ENCODE measurements around the gene SLC10A6. TPM values are rescaled to one million over a fixed set of nuclear protein-coding genes. Genes with fewer than 3 reads are reported as not detected.

Gene SLC10A6
- total and polyA plus RNA-seq, 5 experiments from 2014 or later, result 0.25 TPM; not detected in 4

DNA sequence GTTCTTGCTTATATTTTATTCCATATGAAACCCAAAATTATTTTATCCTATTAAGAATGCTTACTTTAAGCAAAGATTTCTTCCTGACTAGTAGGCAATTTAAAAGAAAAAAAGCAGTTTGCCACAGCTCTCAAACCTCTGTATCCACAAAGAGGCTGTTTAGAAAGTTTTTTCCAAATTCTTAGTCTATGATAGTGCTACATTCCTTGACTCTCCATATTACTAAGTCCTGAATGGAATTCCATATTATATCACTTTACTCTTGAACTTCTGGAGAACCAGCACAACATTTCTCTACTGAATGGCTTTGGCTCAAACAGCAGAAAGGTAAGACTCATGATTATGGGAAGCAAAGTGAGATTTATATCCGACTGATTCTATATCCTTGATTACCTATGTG, 8.3 kb downstream of the SLC10A6 start:
- Mint-ChIP-seq H3K4me3 (no peak overlapping the region), H3K27me3 (peaks cover 0 to 9% (median 1%) of the 10 kb centered on the region in 5 donors), H3K36me3 (no peaks in the 10 kb centered on the region), H3K4me1 (peaks cover 0 to 2% (median 0%) of the 10 kb centered on the region in 4 donors), H3K27ac (no peak overlapping the region), H3K9me3 (no peaks in the 10 kb centered on the region)
- POLR2A ChIA-PET, result no interaction called here
- DNase-seq (no peak), ATAC-seq (no peak)

- Mint-ChIP-seq H3K36me3 (no peaks in the 10 kb centered on the region), H3K27me3 (peaks cover 0 to 7% (median 5%) of the 10 kb centered on the region in 5 donors), H3K9me3 (no peaks in the 10 kb centered on the region), H3K4me1 (peaks cover 0 to 3% (median 0%) of the 10 kb centered on the region in 4 donors), H3K4me3 (no peak overlapping the region), H3K27ac (no peak overlapping the region)
- DNase-seq, result no peak
- no peak for ATAC-seq
- POLR2A ChIA-PET, result no interaction called here
These were observed 11.3 kb downstream of the SLC10A6 start for GRCh38 chr4:86837691-86838503.

- no peak overlapping the region for H3K4me3 Mint-ChIP-seq
- ATAC-seq, result no peak
- H3K36me3 Mint-ChIP-seq, result no peaks in the 10 kb centered on the region
- no peaks in the 10 kb centered on the region for H3K9me3 Mint-ChIP-seq
- POLR2A ChIA-PET, result no interaction called here
- peaks cover 0 to 7% (median 5%) of the 10 kb centered on the region in 5 donors for H3K27me3 Mint-ChIP-seq
- H3K27ac Mint-ChIP-seq, result peak overlapping the region in 1 of 10 donors; percentile 75
- H3K4me1 Mint-ChIP-seq, result peaks cover 0 to 3% (median 0%) of the 10 kb centered on the region in 4 donors
- DNase-seq, result no peak
These were observed 13.5 kb downstream of the SLC10A6 start for GRCh38 chr4:86835677-86836076.

GRCh38 chr4:86834901-86835300, 14.3 kb downstream of the SLC10A6 start:
- H3K4me1 Mint-ChIP-seq, result peaks cover 0 to 3% (median 0%) of the 10 kb centered on the region in 4 donors
- no peaks in the 10 kb centered on the region for H3K9me3 Mint-ChIP-seq
- peaks cover 0 to 7% (median 5%) of the 10 kb centered on the region in 5 donors for H3K27me3 Mint-ChIP-seq
- POLR2A ChIA-PET, result no interaction called here
- no peak overlapping the region for H3K27ac Mint-ChIP-seq
- DNase-seq, result no peak
- no peaks in the 10 kb centered on the region for H3K36me3 Mint-ChIP-seq
- ATAC-seq, result no peak
- H3K4me3 Mint-ChIP-seq, result no peak overlapping the region

DNA sequence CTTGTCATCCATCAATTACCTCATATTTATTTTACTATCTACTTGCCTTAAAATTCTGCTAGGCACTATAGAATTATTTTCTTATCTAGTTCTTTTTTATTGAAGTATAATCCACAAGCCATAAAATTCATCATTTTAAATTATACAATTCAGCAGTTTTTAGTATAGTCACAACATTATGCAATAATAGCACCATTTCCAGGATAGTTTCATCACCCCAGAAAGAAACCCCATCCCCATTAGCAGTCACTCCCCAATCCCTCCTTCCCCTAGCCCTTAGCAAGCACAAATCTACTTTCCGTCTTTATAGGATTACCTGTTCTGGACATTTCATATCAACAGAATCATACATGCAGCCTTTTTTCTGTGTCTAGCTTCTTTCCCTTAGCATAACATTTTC, 15.6 kb downstream of the SLC10A6 start:
- peaks cover 0 to 7% (median 5%) of the 10 kb centered on the region in 5 donors for H3K27me3 Mint-ChIP-seq
- no peaks in the 10 kb centered on the region for H3K36me3 Mint-ChIP-seq
- DNase-seq (no peak), ATAC-seq (no peak)
- H3K27ac Mint-ChIP-seq, result no peak overlapping the region
- H3K9me3 Mint-ChIP-seq, result no peaks in the 10 kb centered on the region
- H3K4me3 Mint-ChIP-seq, result no peak overlapping the region
- peaks cover 0 to 3% (median 0%) of the 10 kb centered on the region in 4 donors for H3K4me1 Mint-ChIP-seq
- POLR2A ChIA-PET, result no interaction called here

- POLR2A ChIA-PET, result no interaction called here
- DNase-seq (no peak), ATAC-seq (no peak)
- H3K4me1 Mint-ChIP-seq, result peaks cover 0 to 3% (median 0%) of the 10 kb centered on the region in 4 donors
- H3K27me3 Mint-ChIP-seq, result peaks cover 0 to 7% (median 5%) of the 10 kb centered on the region in 5 donors
- no peaks in the 10 kb centered on the region for H3K9me3 Mint-ChIP-seq
- H3K27ac Mint-ChIP-seq, result no peak overlapping the region
- no peak overlapping the region for H3K4me3 Mint-ChIP-seq
- H3K36me3 Mint-ChIP-seq, result no peaks in the 10 kb centered on the region
These were observed 17.7 kb downstream of the SLC10A6 start for GRCh38 chr4:86831262-86832130.

- DNase-seq (no peak), ATAC-seq (no peak)
- Mint-ChIP-seq H3K4me1 (no peaks in the 10 kb centered on the region), H3K9me3 (no peaks in the 10 kb centered on the region), H3K27ac (no peak overlapping the region), H3K27me3 (no peaks in the 10 kb centered on the region), H3K4me3 (no peak overlapping the region), H3K36me3 (no peaks in the 10 kb centered on the region)
- POLR2A ChIA-PET, result no interaction called here
These were observed 23.7 kb downstream of the SLC10A6 start for GRCh38 chr4:86825511-86825910.

GRCh38 chr4:86822136-86822535, 27.0 kb downstream of the SLC10A6 start:
- ATAC-seq (no peak), DNase-seq (no peak)
- Mint-ChIP-seq H3K9me3 (no peaks in the 10 kb centered on the region), H3K4me3 (no peak overlapping the region), H3K4me1 (no peaks in the 10 kb centered on the region), H3K27ac (no peak overlapping the region), H3K27me3 (peaks cover 0 to 9% (median 0%) of the 10 kb centered on the region in 5 donors), H3K36me3 (no peaks in the 10 kb centered on the region)
- POLR2A ChIA-PET, result no interaction called here

GRCh38 chr4:86821151-86821550, 28.0 kb downstream of the SLC10A6 start:
- Mint-ChIP-seq H3K36me3 (peaks cover 0 to 4% (median 0%) of the 10 kb centered on the region in 3 donors), H3K4me3 (no peak overlapping the region), H3K27ac (no peak overlapping the region), H3K4me1 (no peaks in the 10 kb centered on the region), H3K9me3 (peaks cover 0 to 6% (median 4%) of the 10 kb centered on the region in 9 donors), H3K27me3 (peaks cover 0 to 9% (median 0%) of the 10 kb centered on the region in 5 donors)
- ATAC-seq (no peak), DNase-seq (no peak)
- POLR2A ChIA-PET, result no interaction called here

DNA sequence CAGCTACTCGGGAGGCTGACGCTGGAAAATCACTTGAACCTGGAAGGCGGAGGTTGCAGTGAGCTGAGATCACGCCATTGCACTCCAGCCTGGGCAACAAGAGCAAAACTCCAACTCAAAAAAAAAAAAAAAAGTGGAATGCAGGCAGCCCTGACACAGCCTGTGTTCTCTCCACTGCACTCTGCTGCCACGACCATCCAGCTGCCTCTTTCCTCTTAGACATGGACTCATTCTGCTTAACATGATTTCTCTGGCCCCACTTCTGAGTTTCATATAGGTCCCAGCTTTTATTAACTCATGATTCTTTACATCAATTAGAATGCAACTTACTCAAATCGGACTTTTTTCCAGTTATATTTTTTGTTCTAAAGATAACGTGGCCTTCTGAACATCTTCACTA, 29.6 kb downstream of the SLC10A6 start:
- Mint-ChIP-seq H3K4me1 (no peaks in the 10 kb centered on the region), H3K9me3 (peaks cover 0 to 18% (median 13%) of the 10 kb centered on the region in 9 donors), H3K36me3 (peaks cover 0 to 15% (median 2%) of the 10 kb centered on the region in 3 donors), H3K4me3 (no peak overlapping the region), H3K27me3 (peaks cover 0 to 9% (median 0%) of the 10 kb centered on the region in 5 donors), H3K27ac (no peak overlapping the region)
- POLR2A ChIA-PET, result no interaction called here
- DNase-seq (no peak), ATAC-seq (no peak)

GRCh38 chr4:86818841-86819240, 30.3 kb downstream of the SLC10A6 start:
- peaks cover 0 to 15% (median 2%) of the 10 kb centered on the region in 3 donors for H3K36me3 Mint-ChIP-seq
- H3K27ac Mint-ChIP-seq, result no peak overlapping the region
- no peak overlapping the region for H3K4me3 Mint-ChIP-seq
- DNase-seq, result no peak
- POLR2A ChIA-PET, result no interaction called here
- peaks cover 0 to 21% (median 13%) of the 10 kb centered on the region in 9 donors for H3K9me3 Mint-ChIP-seq
- ATAC-seq, result no peak
- no peaks in the 10 kb centered on the region for H3K4me1 Mint-ChIP-seq
- peaks cover 0 to 9% (median 0%) of the 10 kb centered on the region in 5 donors for H3K27me3 Mint-ChIP-seq

DNA sequence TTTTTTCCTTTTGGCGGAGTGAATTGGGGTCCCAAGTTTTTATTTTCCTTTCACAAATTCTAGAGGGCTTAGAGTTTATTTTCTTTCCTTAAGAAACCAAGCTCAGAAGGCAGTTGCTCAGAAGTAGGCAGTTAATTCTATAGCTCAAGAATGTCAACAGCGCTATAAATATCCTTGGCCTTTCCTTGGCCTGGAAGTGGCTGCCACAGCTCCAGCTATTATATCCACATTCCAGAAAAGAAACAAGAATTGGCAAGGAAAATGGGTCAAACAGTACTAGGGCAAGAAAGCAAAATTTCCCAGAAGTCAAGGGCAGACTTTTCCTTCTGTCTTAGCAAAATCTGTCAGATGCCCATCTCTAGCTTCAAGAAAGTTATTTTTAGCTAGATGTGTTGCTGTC, 31.0 kb downstream of the SLC10A6 start:
- Mint-ChIP-seq H3K9me3 (peaks cover 0 to 21% (median 13%) of the 10 kb centered on the region in 9 donors), H3K4me3 (no peak overlapping the region), H3K27me3 (peaks cover 0 to 9% (median 0%) of the 10 kb centered on the region in 5 donors), H3K27ac (no peak overlapping the region), H3K36me3 (peaks cover 0 to 15% (median 2%) of the 10 kb centered on the region in 3 donors), H3K4me1 (no peaks in the 10 kb centered on the region)
- DNase-seq (no peak), ATAC-seq (no peak)
- POLR2A ChIA-PET, result no interaction called here

Data from naive thymus-derived CD8-positive, alpha-beta T cell (primary cell).